ENCODE measurements around the gene EEF1AKMT1.
"Not testable (repeated sequence)": the region's sequence is repeated elsewhere in the genome, so short reads cannot be mapped to it uniquely, and the experiment has no call there.

EEF1AKMT1 gene

GRCh38 chr13:20775961-20776360 lies 2.2 kb upstream of the EEF1AKMT1 start:
- no peak for DNase-seq

- DNase-seq: no peak
These were observed 985 bp upstream of the EEF1AKMT1 start for GRCh38 chr13:20774746-20775145.

GRCh38 chr13:20772401-20773131 lies 1.2 kb downstream of the EEF1AKMT1 start:
- no peak for DNase-seq

GRCh38 chr13:20769834-20770233 lies 3.9 kb downstream of the EEF1AKMT1 start:
- no peak for DNase-seq

GRCh38 chr13:20769091-20769490 lies 4.7 kb downstream of the EEF1AKMT1 start:
- no peak for DNase-seq

GRCh38 chr13:20767309-20767943 lies 6.3 kb downstream of the EEF1AKMT1 start:
- DNase-seq: no peak

- no peak for DNase-seq
These were observed 12.9 kb downstream of the EEF1AKMT1 start for GRCh38 chr13:20760872-20761271.

GRCh38 chr13:20754009-20754408 lies 19.8 kb downstream of the EEF1AKMT1 start:
- no peak for DNase-seq

- DNase-seq: no peak
These were observed 24.4 kb downstream of the EEF1AKMT1 start for GRCh38 chr13:20749377-20749776.

GRCh38 chr13:20743830-20744404 lies 29.8 kb downstream of the EEF1AKMT1 start:
- not testable (repeated sequence) for DNase-seq

- DNase-seq: no peak
These were observed 33.7 kb downstream of the EEF1AKMT1 start for GRCh38 chr13:20740021-20740420.

GRCh38 chr13:20738616-20739015 lies 35.1 kb downstream of the EEF1AKMT1 start:
- DNase-seq: no peak

GRCh38 chr13:20729633-20730585 lies 43.9 kb downstream of the EEF1AKMT1 start:
- no peak for DNase-seq

GRCh38 chr13:20728579-20729311 lies 45.0 kb downstream of the EEF1AKMT1 start:
- DNase-seq: no peak

GRCh38 chr13:20727856-20728255 lies 45.9 kb downstream of the EEF1AKMT1 start:
- no peak for DNase-seq

- DNase-seq: no peak
These were observed 52.1 kb downstream of the EEF1AKMT1 start for GRCh38 chr13:20721454-20722357.

- DNase-seq: no peak
These were observed 52.7 kb downstream of the EEF1AKMT1 start for GRCh38 chr13:20721058-20721453.

- DNase-seq: no peak
These were observed 53.3 kb downstream of the EEF1AKMT1 start for GRCh38 chr13:20720499-20720898.

- DNase-seq: no peak
These were observed 54.0 kb downstream of the EEF1AKMT1 start for GRCh38 chr13:20719783-20720182.

GRCh38 chr13:20718958-20719566 lies 54.7 kb downstream of the EEF1AKMT1 start:
- DNase-seq: no peak

Data from SIG-M5 (cell line).